Retinal pigment epithelial cell (primary cell): ENCODE data around the gene ZC3HAV1.
"Not testable (repeated sequence)": the region's sequence is repeated elsewhere in the genome, so short reads cannot be mapped to it uniquely, and the experiment has no call there.

Source experiments
- DNase-seq: peaks from one replicate; pipeline ENCODE4 v3.0.0-alpha.2; 2010; ENCODE audit warnings: low read depth
- H3K4me3 ChIP-seq: 2 replicates; pipeline ENCODE4 v1.5.1; 2011; ENCODE audit warnings: mild to moderate bottlenecking, low read length, control low read depth, moderate library complexity
- CTCF ChIP-seq: conservative IDR thresholded peaks from 2 replicates; pipeline ENCODE4 v1.5.1; 2011; ENCODE audit warnings: low read depth, low read length, control low read depth, inconsistent platforms

The ZC3HAV1 gene

DNA sequence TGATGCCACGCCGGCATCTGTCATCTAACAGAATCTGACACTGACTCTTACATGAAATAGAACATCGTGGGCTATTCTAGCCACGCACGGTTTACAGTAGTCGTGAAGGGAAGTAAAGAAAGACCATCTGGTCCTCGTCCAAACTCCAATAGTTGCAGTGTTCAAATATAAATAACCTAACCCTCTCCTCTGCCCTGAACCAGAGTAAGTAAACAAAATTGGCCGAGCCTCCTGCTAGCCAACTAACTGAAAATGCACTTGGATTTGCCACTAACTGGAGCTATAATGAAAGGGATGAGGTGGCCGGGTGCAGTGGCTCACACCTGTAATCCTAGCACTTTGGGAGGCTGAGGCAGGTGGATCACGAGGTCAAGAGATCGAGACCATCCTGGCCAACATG is 44.2 kb downstream of the ZC3HAV1 start:
- no peak for TF ChIP-seq CTCF
- no peak for DNase-seq

GRCh38 chr7:139061416-139061815 is 48.1 kb downstream of the ZC3HAV1 start:
- no peak for DNase-seq
- no peak overlapping the region for H3K4me3 ChIP-seq
- no peak for TF ChIP-seq CTCF

More for the DNA sequence above, 44.2 kb downstream of the ZC3HAV1 start:
- H3K4me3 ChIP-seq = no peak overlapping the region

DNA sequence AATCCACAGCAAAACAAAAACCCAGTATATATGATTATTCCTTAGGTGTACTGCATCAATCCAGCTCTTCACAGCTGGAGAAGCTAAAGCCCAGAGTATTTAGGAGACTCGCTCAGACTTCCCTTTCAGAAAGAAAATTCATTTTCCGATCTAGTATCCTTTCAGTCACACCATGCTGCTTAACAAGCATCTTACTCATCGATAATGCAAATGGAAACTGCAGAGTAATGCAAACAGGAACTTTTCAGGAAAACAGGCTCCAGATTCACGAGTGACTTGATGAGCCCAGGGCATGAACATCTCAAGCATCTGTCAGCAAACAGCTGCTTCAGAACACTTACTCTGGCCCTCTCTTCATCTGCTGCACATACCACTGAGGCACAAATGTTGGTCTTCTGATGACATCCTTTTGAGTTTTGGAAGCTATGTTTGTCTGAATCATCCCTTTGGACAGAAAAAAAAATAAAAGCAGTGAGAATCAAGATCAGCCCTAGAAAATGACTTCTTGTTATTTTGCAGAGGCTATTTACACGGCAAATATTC is 48.8 kb downstream of the ZC3HAV1 start:
- DNase-seq = no peak
- no peak for TF ChIP-seq CTCF
- H3K4me3 ChIP-seq = no peak overlapping the region

- no peak for DNase-seq
Measured at GRCh38 chr7:139059905-139060304, 49.6 kb downstream of the ZC3HAV1 start.

DNA sequence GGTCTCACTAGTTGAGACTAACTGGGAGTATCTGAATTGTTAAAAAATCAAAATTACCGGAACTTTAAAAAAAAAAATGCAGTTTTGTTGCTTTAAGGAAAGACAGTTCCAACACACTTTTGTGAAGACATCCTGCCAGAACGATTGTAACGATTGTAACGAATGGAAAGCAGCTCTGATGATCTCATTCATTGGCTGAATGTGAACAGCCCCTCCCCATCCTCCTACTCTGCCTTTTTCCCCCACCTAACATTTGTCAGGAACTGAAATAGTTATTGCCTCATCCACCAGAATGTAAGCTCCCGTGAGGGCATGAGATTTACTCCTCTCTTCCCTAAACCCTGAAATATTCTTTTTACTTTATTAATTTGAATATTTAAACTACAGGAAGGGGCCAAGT is 50.6 kb downstream of the ZC3HAV1 start:
- no peak for DNase-seq
- no peak overlapping the region for H3K4me3 ChIP-seq
- no peak for TF ChIP-seq CTCF

More at GRCh38 chr7:139059905-139060304, 49.6 kb downstream of the ZC3HAV1 start:
- no peak for TF ChIP-seq CTCF
- H3K4me3 ChIP-seq = no peak overlapping the region

DNA sequence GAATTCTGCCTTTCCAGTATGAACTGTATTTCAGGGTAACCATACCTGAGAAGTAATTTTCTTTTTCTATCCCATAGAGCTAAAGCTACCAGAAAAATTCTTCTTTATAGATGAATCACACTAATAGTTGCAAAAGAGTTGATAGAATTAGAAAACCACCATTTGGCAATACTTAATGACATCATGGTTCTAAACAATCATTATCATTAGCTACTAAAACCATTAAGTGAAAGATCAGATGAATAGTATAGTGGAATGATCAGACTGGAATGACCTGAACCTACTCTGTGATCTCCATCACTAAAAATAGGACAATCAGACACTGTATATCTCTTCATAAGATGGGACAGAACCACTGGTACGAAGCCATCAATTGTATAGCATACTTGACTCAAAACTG is 53.8 kb downstream of the ZC3HAV1 start:
- no peak for TF ChIP-seq CTCF
- no peak for DNase-seq

GRCh38 chr7:139054656-139055055 is 54.9 kb downstream of the ZC3HAV1 start:
- H3K4me3 ChIP-seq, DNase-seq: not testable (repeated sequence)

More for the DNA sequence above, 53.8 kb downstream of the ZC3HAV1 start:
- H3K4me3 ChIP-seq = no peak overlapping the region

GRCh38 chr7:139054101-139054500 is 55.4 kb downstream of the ZC3HAV1 start:
- TF ChIP-seq CTCF = no peak
- no peak overlapping the region for H3K4me3 ChIP-seq
- DNase-seq = no peak
